Calu3 (cell line): ENCODE results near the gene MORN5. TPM values are rescaled to one million over a fixed set of nuclear protein-coding genes. Genes with fewer than 3 reads are reported as not detected.

Experiments used
- BruUV-seq: library from RNA; stranded (reverse); fragments of 400-500 nt; replicated peaks from 2 replicates; lab custom pipeline; 2021; lab: Mats Ljungman, UMichigan
- CTCF ChIA-PET: fragments of 300-600 bp; sonication (Branson Sonifier 250); formaldehyde crosslinking; loops from one replicate; lab custom pipeline; 2022; ENCODE audit warnings: antibody characterized with exemption; lab: Charles Lee
- DNase-seq: peaks from one replicate; pipeline ENCODE4 v3.0.0; 2022
- H3K27ac Mint-ChIP-seq: one replicate; pipeline ENCODE4 v1.8.0; 2022; ENCODE audit warnings: mixed read lengths; ENCODE audit not compliant: unreplicated experiment
- H3K27me3 Mint-ChIP-seq: one replicate; pipeline ENCODE4 v1.8.0; 2022; ENCODE audit warnings: mixed read lengths; ENCODE audit not compliant: unreplicated experiment
- H3K36me3 Mint-ChIP-seq: one replicate; pipeline ENCODE4 v1.8.0; 2022; ENCODE audit warnings: mild to moderate bottlenecking, moderate library complexity, mixed read lengths; ENCODE audit not compliant: insufficient read depth, unreplicated experiment
- H3K4me1 Mint-ChIP-seq: one replicate; pipeline ENCODE4 v1.8.0; 2022; ENCODE audit warnings: mild to moderate bottlenecking, low read depth, mixed read lengths; ENCODE audit not compliant: unreplicated experiment
- H3K4me3 Mint-ChIP-seq: one replicate; pipeline ENCODE4 v1.8.0; 2022; ENCODE audit warnings: mild to moderate bottlenecking, low read depth, moderate library complexity, mixed read lengths; ENCODE audit not compliant: unreplicated experiment
- H3K9me3 Mint-ChIP-seq: one replicate; pipeline ENCODE4 v1.8.0; 2022; ENCODE audit warnings: low read depth, mixed read lengths; ENCODE audit not compliant: unreplicated experiment
- intact Hi-C: fragments of 100-400 bp; cut with micrococcal nuclease; formaldehyde crosslinking; loops from one replicate; pipeline ENCODE4 v1.10.0; 2022; ENCODE audit not compliant: unreplicated experiment
- total RNA-seq: library from RNA; stranded (reverse); gene quantifications from 2 replicates; pipeline ENCODE4 v1.2.3, GENCODE V29; 2022
- TF ChIP-seq, protein P1 (sequence below): fragments of 200-600 bp; IDR thresholded peaks from one replicate; pipeline ENCODE4 v1.8.0; 2022; ENCODE audit warnings: antibody characterized with exemption; ENCODE audit not compliant: unreplicated experiment

The MORN5 gene
- total RNA-seq, 1 experiment from 2014 or later, result not detected

- no peak for DNase-seq
- intact Hi-C loops, result no loop called here
- Mint-ChIP-seq H3K4me3 (no peak overlapping the region), H3K27me3 (no peaks in the 10 kb centered on the region), H3K9me3 (no peaks in the 10 kb centered on the region), H3K4me1 (no peaks in the 10 kb centered on the region), H3K36me3 (no peaks in the 10 kb centered on the region), H3K27ac (no peak overlapping the region)
- no TSS peak for BruUV-seq
- TF ChIP-seq, protein P1, sequence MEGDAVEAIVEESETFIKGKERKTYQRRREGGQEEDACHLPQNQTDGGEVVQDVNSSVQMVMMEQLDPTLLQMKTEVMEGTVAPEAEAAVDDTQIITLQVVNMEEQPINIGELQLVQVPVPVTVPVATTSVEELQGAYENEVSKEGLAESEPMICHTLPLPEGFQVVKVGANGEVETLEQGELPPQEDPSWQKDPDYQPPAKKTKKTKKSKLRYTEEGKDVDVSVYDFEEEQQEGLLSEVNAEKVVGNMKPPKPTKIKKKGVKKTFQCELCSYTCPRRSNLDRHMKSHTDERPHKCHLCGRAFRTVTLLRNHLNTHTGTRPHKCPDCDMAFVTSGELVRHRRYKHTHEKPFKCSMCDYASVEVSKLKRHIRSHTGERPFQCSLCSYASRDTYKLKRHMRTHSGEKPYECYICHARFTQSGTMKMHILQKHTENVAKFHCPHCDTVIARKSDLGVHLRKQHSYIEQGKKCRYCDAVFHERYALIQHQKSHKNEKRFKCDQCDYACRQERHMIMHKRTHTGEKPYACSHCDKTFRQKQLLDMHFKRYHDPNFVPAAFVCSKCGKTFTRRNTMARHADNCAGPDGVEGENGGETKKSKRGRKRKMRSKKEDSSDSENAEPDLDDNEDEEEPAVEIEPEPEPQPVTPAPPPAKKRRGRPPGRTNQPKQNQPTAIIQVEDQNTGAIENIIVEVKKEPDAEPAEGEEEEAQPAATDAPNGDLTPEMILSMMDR, result no peak
- CTCF ChIA-PET, result no interaction called here
Measured at GRCh38 chr9:122197882-122198281, 38.2 kb downstream of the MORN5 start.

GRCh38 chr9:122200960-122201595 lies 41.4 kb downstream of the MORN5 start:
- intact Hi-C loops, result no loop called here
- no peak for DNase-seq
- Mint-ChIP-seq H3K9me3 (no peaks in the 10 kb centered on the region), H3K27ac (no peak overlapping the region), H3K36me3 (no peaks in the 10 kb centered on the region), H3K4me3 (no peak overlapping the region), H3K4me1 (no peaks in the 10 kb centered on the region), H3K27me3 (no peaks in the 10 kb centered on the region)
- CTCF ChIA-PET, result interaction anchor here (0.7 kb wide), 1 partner anchor 28 kb away, joined by 3 read pairs; no protein-coding TSS in a partner anchor
- no TSS peak for BruUV-seq
- TF ChIP-seq, protein P1, result no peak

GRCh38 chr9:122201641-122202040 lies 41.9 kb downstream of the MORN5 start:
- Mint-ChIP-seq H3K27ac (no peak overlapping the region), H3K4me3 (no peak overlapping the region), H3K27me3 (peaks cover 5% of the 10 kb centered on the region), H3K36me3 (no peaks in the 10 kb centered on the region), H3K9me3 (no peaks in the 10 kb centered on the region), H3K4me1 (no peaks in the 10 kb centered on the region)
- intact Hi-C loops, result no loop called here
- BruUV-seq, result no TSS peak
- DNase-seq, result no peak
- CTCF ChIA-PET, result interaction anchor here (0.7 kb wide), 1 partner anchor 28 kb away, joined by 3 read pairs; no protein-coding TSS in a partner anchor
- TF ChIP-seq, protein P1, result no peak

GRCh38 chr9:122202111-122202510 lies 42.4 kb downstream of the MORN5 start:
- intact Hi-C loops, result no loop called here
- no peaks in the 10 kb centered on the region for H3K36me3 Mint-ChIP-seq
- H3K9me3 Mint-ChIP-seq, result no peaks in the 10 kb centered on the region
- TF ChIP-seq, protein P1, result no peak
- no peak overlapping the region for H3K27ac Mint-ChIP-seq
- no TSS peak for BruUV-seq
- peaks cover 10% of the 10 kb centered on the region for H3K27me3 Mint-ChIP-seq
- CTCF ChIA-PET, result interaction anchor here (0.7 kb wide), 1 partner anchor 27 kb away, joined by 3 read pairs; no protein-coding TSS in a partner anchor
- DNase-seq, result no peak
- no peaks in the 10 kb centered on the region for H3K4me1 Mint-ChIP-seq
- no peak overlapping the region for H3K4me3 Mint-ChIP-seq
